Body of pancreas (tissue), 4 donors: ENCODE measurements around the gene SYT13. TPM values are rescaled to one million over a fixed set of nuclear protein-coding genes. Genes with fewer than 3 reads are reported as not detected.

Source experiments
- ATAC-seq: fragments of 150-250 bp; one replicate; pipeline ENCODE4 v1.9.1; 2016
- DNase-seq, 4 donors: peaks; one replicate each; pipeline ENCODE4 v3.0.0-alpha.2; 2019
- H3K27ac ChIP-seq, 4 donors: fragments of 200-600 bp; sonication (generic); 1 replicate in 3 of 4; 2 replicates in 1 of 4; pipeline versions ENCODE4 v1.5.1 to v1.6.1; 2016 to 2019; ENCODE audit warnings: mild to moderate bottlenecking in 1 of 4, mixed read lengths in 1 of 4, moderate library complexity in 1 of 4
- H3K27me3 ChIP-seq, 2 donors: fragments of 200-600 bp; sonication (generic); one replicate each; pipeline ENCODE4 v1.6.0; 2016; ENCODE audit warnings: mild to moderate bottlenecking in 1 of 2
- H3K36me3 ChIP-seq, 2 donors: fragments of 200-600 bp; sonication (generic); replicated peaks in 1 of 2; 2 replicates each; pipeline ENCODE4 v1.5.1; 2016; ENCODE audit warnings: low read depth in 2 of 2; ENCODE audit not compliant: insufficient read depth in 1 of 2
- H3K4me1 ChIP-seq: fragments of 200-600 bp; sonication (generic); one replicate; pipeline ENCODE4 v1.6.0; 2016
- H3K4me3 ChIP-seq, 2 donors: fragments of 200-600 bp; sonication (generic); 1 replicate in 1 of 2; 2 replicates in 1 of 2; pipeline ENCODE4 v1.5.1; 2016 to 2019
- H3K9me3 ChIP-seq, 3 donors: fragments of 200-600 bp; sonication (generic); 1 replicate in 2 of 3; 2 replicates in 1 of 3; pipeline ENCODE4 v1.5.1; 2016
- POLR2A ChIP-seq, 3 donors: fragments of 450-650 bp; IDR thresholded peaks; one replicate each; pipeline ENCODE4 v1.6.1; 2016; ENCODE audit warnings: antibody characterized with exemption in 3 of 3, mild to moderate bottlenecking in 2 of 3
- whole genome bisulfite sequencing, 2 donors: methylation state at CpG; one replicate each; pipeline ENCODE4 v1.1.5; 2017; 5-methylcytosine and 5-hydroxymethylcytosine counted together
- intact Hi-C: fragments of 100-400 bp; cut with DNase I; formaldehyde crosslinking; loops from one replicate; pipeline ENCODE4 v1.15.1; 2023
- total RNA-seq, 2 donors: library from RNA; depleted of rRNA; stranded (reverse); fragments of >200 nt; gene quantifications; one replicate each; pipeline ENCODE4 v1.1.0, GENCODE V29; 2016
- TF ChIP-seq, protein P1 (sequence below), 7 experiments: fragments of 450-650 bp in 4 of 7; fragments of 200-600 bp in 3 of 7; sonication (generic) in 3 of 7; IDR thresholded peaks; one replicate each; pipeline ENCODE4 v1.5.1; 2016 to 2019; ENCODE audit warnings: antibody characterized with exemption in 7 of 7

Gene SYT13
- total RNA-seq, 2 donors from 2014 or later: 6.7 to 9.9 TPM

- ATAC-seq (no peak), DNase-seq (no peak)
- WGBS, 2 donors: 69 to 80% methylated on average over 4 of the region's 4 CpGs
- no peaks in the 10 kb centered on the region for H3K36me3 ChIP-seq
- intact Hi-C loops: no loop called here
- TF ChIP-seq, protein P1, sequence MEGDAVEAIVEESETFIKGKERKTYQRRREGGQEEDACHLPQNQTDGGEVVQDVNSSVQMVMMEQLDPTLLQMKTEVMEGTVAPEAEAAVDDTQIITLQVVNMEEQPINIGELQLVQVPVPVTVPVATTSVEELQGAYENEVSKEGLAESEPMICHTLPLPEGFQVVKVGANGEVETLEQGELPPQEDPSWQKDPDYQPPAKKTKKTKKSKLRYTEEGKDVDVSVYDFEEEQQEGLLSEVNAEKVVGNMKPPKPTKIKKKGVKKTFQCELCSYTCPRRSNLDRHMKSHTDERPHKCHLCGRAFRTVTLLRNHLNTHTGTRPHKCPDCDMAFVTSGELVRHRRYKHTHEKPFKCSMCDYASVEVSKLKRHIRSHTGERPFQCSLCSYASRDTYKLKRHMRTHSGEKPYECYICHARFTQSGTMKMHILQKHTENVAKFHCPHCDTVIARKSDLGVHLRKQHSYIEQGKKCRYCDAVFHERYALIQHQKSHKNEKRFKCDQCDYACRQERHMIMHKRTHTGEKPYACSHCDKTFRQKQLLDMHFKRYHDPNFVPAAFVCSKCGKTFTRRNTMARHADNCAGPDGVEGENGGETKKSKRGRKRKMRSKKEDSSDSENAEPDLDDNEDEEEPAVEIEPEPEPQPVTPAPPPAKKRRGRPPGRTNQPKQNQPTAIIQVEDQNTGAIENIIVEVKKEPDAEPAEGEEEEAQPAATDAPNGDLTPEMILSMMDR (IDR thresholded peaks at IDR 0.05): no peak
- no peak for TF ChIP-seq POLR2A (IDR thresholded peaks at IDR 0.05)
- no peaks in the 10 kb centered on the region for H3K27me3 ChIP-seq
- H3K4me3 ChIP-seq: no peak overlapping the region
- H3K9me3 ChIP-seq: no peaks in the 10 kb centered on the region
- no peaks in the 10 kb centered on the region for H3K4me1 ChIP-seq
- no peak overlapping the region for H3K27ac ChIP-seq
Observed at GRCh38 chr11:45304992-45305335, 18.8 kb upstream of the SYT13 start.

- no peak overlapping the region for H3K4me3 ChIP-seq
- intact Hi-C loops: no loop called here
- WGBS, 2 donors: 72 to 77% methylated on average over 9 to 14 of the region's 15 CpGs
- TF ChIP-seq, protein P1 (IDR thresholded peaks at IDR 0.05): no peak
- no peak for TF ChIP-seq POLR2A (IDR thresholded peaks at IDR 0.05)
- no peak overlapping the region for H3K27ac ChIP-seq
- no peaks in the 10 kb centered on the region for H3K9me3 ChIP-seq
- no peak for ATAC-seq
- no peak for DNase-seq
- H3K4me1 ChIP-seq: no peaks in the 10 kb centered on the region
- no peaks in the 10 kb centered on the region for H3K27me3 ChIP-seq
- H3K36me3 ChIP-seq: no peaks in the 10 kb centered on the region
Observed at GRCh38 chr11:45304111-45304991, 18.2 kb upstream of the SYT13 start.

GRCh38 chr11:45303316-45303715 is 17.2 kb upstream of the SYT13 start:
- DNase-seq (no peak), ATAC-seq (no peak)
- H3K4me1 ChIP-seq: no peaks in the 10 kb centered on the region
- TF ChIP-seq POLR2A (IDR thresholded peaks at IDR 0.05): no peak
- TF ChIP-seq, protein P1 (IDR thresholded peaks at IDR 0.05): no peak
- H3K9me3 ChIP-seq: no peaks in the 10 kb centered on the region
- no peak overlapping the region for H3K27ac ChIP-seq
- H3K4me3 ChIP-seq: no peak overlapping the region
- intact Hi-C loops: no loop called here
- no peaks in the 10 kb centered on the region for H3K36me3 ChIP-seq
- WGBS, 2 donors: 74 to 85% methylated on average over 6 of the region's 6 CpGs
- H3K27me3 ChIP-seq: no peaks in the 10 kb centered on the region

DNA sequence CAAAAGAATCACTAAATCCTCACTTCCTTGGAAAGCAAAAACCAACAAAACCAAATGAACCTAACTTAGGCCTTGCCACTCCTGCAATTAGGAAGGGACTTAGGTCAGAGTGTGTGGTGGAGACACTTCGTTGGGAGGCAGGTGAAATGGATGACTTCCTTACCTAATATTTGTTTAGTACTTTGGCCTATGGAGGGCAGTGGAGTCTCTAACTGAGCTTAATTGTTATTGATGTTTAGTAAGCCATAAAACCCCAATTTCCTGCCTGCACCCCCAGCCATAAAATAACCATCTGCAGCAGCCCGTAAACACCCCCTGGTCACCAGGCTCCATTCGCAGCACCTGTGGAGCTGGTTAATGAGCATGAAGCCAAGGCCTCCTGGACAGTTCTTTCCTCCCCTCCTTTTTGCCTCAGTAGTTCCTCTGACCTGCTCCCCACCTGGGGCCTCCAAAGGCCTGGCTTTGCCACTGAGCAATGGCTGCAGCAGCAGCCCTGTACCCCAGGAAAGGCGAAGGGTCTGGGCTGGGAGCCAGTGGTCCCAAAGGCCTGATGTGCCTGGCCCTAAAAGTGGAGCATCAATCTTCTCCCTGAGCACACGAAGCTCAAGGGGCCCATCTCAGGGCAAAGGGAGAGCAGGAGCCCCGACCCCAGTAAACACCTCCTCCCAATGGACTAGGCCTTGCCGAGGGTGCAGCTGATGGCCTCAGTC is 15.6 kb upstream of the SYT13 start:
- H3K4me3 ChIP-seq: no peak overlapping the region
- H3K4me1 ChIP-seq: no peaks in the 10 kb centered on the region
- WGBS, 2 donors: 67 to 74% methylated on average over 4 to 7 of the region's 7 CpGs
- TF ChIP-seq, protein P1 (IDR thresholded peaks at IDR 0.05): no peak
- TF ChIP-seq POLR2A (IDR thresholded peaks at IDR 0.05): no peak
- no peak for ATAC-seq
- no peak for DNase-seq
- H3K27me3 ChIP-seq: no peaks in the 10 kb centered on the region
- H3K9me3 ChIP-seq: no peaks in the 10 kb centered on the region
- no peaks in the 10 kb centered on the region for H3K36me3 ChIP-seq
- intact Hi-C loops: no loop called here
- H3K27ac ChIP-seq: no peak overlapping the region
